Mononuclear cell (primary cell): ENCODE measurements around the gene TAGAP. TPM values are rescaled to one million over a fixed set of nuclear protein-coding genes. Genes with fewer than 3 reads are reported as not detected.

Source experiments
- H3K27me3 ChIP-seq: 2 replicates; pipeline ENCODE4 v1.6.0; 2011; ENCODE audit warnings: low read length, control low read depth; ENCODE audit not compliant: insufficient read depth
- H3K4me1 ChIP-seq: 2 replicates; pipeline ENCODE4 v1.5.1; 2011; ENCODE audit warnings: mild to moderate bottlenecking, low read length, control low read depth; ENCODE audit not compliant: insufficient read depth
- H3K4me3 ChIP-seq: 2 replicates; pipeline ENCODE4 v1.5.1; 2011; ENCODE audit warnings: mild to moderate bottlenecking, low read length, moderate library complexity
- H3K9me3 ChIP-seq: 2 replicates; pipeline ENCODE4 v1.5.1; 2011; ENCODE audit warnings: low read depth, mild to moderate bottlenecking, control low read depth, low read length
- total RNA-seq: library from RNA; depleted of rRNA; stranded (reverse); fragments of >200 nt; gene quantifications from one replicate; pipeline ENCODE4 v1.2.3, GENCODE V29; 2012

The TAGAP gene
- total RNA-seq, 1 donor = 320 TPM

DNA sequence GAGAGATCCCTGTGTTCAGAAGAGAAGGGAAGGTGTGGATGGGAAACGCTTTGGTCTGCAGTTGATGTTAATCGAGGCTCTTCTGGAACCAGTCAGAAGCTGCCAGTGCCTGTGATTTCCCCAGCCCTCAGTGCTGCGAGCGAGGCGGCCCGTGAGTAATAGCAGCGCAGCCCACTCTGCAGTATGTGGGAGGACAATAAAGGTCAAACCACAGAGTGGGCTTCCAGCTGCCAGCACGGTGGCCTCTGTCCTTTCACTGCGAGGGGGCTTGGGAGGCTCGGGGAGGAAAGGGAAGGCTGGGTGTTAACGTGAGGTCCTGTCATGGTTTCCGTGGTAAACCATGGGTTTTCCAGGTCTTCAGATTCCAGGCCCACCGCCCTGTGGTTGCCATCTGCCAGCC is 32.3 kb upstream of the TAGAP start:
- Histone ChIP-seq H3K9me3 (no peaks in the 10 kb centered on the region), H3K27me3 (no peaks in the 10 kb centered on the region), H3K4me1 (peaks cover 43% of the 10 kb centered on the region), H3K4me3 (no peak overlapping the region)

DNA sequence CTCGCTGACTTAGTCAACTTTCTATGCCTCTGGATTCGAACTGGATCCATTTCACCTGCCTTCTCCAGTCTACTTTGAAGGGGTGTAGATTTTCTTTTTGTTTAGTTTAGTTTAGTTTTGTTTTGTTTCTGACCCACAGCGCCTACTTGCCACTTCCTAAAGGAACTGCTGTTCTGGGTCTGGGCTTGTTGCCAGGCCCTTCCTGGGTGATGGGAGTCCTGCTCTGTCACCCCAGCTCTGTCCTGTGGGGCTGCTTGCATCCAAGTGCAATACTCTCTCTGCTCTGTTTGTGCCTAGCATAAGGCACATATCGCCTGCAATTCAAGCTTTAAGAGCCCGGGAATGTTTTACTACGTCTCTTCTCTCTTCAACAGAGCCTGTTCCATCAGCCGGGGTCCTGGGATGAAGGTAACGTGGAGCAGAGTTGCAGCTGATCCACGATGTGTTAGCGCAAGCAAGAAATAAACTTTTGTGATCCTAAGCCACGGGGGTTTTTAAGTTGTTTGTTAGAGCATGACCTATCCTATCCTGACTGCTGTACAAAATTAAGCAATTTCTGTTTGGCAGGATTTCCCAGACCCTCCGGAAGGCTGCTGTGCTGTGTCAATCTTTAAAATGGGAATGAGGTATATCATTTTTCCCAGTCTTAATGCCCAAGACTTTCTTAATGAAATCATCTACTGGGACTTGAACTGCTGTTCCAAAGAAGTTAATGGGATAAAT is 30.9 kb upstream of the TAGAP start:
- Histone ChIP-seq H3K27me3 (no peaks in the 10 kb centered on the region), H3K9me3 (no peaks in the 10 kb centered on the region), H3K4me3 (no peak overlapping the region), H3K4me1 (peaks cover 33% of the 10 kb centered on the region)

DNA sequence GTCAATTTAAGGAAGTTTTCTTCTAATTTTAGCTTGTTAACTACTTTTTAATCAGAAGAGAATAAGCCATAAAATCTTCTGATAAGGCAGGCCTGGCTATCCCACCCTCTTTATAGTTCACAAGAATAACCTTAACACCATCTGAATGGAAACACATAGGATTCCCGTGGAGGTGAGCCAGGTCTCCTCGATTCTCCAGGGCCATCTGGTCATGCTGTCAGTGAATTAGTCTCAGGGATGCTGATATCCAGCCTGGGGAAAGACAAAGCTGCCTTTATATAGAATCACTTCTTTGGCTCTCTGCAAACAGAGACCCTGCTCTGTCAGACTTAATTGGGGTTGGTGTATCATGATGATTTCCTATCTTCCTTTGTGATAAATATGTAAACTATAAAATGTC is 30.1 kb upstream of the TAGAP start:
- Histone ChIP-seq H3K9me3 (no peaks in the 10 kb centered on the region), H3K4me3 (no peak overlapping the region), H3K27me3 (no peaks in the 10 kb centered on the region), H3K4me1 (peaks cover 25% of the 10 kb centered on the region)

DNA sequence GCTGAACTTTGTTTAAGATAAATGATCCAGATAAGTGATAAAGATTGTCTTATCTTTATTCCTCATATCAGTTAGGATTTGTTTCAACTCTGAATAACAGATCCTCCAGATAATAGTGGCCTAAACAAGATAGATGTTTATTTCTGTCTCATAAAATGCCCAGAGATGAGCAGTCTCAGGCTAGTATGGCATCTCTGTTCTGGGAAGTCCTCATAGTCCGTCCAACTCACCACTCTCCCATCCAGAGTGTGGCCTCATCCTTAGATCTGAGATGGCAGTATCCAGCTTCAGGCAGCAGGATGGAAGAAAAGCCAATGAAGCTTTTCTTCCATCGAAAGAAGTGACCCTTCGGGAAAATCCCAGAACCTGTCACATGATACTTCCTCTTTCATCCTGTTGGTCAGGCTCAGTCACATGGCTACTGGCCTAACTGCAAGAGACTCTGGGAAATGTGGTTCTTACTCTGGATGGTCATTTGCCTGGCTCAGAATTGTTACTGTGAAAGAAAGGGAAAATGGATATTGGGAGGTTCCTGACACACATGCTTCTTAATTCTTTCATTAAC is 29.4 kb upstream of the TAGAP start:
- no peaks in the 10 kb centered on the region for H3K9me3 ChIP-seq
- H3K4me3 ChIP-seq = no peak overlapping the region
- peaks cover 21% of the 10 kb centered on the region for H3K4me1 ChIP-seq
- no peaks in the 10 kb centered on the region for H3K27me3 ChIP-seq

DNA sequence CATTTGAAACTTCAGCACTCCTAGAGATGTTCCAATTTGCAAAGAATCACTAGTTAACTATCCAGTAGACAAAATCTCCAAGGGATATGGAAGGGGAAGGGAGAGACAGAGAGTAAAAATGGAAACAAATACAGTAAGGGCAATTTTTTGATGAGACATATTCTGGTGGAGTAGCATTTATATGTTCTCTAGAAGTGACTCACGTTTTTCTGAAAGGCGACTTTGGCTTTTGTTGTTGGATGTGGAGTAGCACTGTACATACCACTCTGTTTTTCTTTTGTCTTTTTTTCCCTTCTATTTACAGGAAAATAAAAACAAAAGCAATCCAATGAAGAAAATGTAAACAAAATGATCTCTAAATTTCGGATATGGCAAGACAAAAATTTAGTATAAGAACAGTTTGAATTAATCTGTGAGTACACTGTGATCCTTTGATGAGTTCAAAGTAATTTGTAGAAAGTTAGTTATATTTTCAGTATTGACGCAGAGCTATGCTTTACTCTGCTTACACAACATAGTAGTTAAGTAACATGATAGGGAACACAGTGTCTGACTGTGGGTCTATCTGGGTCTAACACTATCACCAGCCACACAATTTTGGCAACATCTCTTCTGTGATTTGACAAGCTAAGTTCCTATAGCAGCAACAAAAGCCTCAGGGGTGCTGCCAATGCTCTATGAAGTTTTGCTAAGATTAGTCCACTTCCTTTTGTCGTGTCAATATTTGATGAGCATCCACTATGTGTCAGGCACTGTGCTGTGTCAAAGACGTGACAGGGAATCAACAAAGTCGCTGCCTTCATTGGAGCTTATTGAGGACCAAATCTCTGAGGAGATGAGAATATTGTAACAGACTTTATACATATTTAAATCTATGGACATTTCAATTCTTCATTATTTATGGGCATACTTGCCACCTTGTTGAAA is 27.3 kb upstream of the TAGAP start:
- Histone ChIP-seq H3K27me3 (no peaks in the 10 kb centered on the region), H3K4me1 (peaks cover 25% of the 10 kb centered on the region), H3K9me3 (no peaks in the 10 kb centered on the region), H3K4me3 (no peak overlapping the region)

DNA sequence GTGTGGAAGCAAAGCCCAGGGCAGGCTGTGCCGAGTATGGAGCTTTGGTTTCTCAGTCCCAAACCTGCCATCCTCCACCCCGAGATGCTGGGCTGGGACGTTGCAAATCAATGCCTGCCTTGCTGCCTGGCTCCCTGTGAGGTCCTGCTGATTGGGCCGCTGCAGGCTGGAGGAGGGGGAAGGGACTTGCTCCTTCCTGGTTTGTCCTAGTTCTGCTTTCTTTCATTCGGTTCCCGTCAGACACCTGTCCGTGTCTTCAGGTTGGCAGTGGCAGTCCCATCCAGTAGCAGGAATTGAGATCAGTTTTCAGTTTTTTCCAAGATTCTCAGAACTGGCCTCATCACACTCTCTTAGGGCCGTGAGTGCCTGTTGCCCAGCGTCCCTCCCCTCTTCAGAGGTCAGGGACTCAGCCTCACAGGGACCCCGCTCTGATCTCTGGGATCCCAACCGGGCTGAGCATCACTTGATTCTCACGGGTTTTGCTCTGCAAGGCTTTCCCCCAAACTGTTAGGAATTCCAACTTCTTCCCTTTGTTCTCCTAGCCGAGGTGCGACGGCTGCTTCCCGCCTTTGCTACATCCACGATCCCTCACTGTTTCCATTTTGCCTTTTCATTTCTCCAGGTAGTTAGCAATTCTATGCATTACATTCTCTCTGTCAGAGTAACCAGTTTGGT is 24.2 kb upstream of the TAGAP start:
- H3K27me3 ChIP-seq = no peaks in the 10 kb centered on the region

DNA sequence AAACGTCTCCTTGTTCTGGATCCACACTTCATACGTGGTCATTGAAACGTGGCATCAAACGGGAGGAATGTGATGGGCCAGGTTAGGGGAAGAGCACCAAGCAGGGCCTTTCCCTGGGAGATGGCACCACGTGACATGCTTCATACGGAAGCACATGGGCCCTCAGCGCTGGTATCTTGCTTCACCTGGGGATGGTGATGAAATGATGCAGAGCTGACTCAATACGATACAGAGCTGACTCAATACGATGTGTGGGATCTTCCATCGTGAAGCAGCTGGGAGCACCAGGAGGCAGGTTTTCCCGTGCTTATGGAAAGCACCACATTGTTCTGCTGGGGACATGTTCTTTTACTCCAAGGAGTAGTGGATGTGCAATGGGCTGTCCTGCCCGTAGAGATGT is 22.5 kb upstream of the TAGAP start:
- H3K4me3 ChIP-seq = no peak overlapping the region
- H3K9me3 ChIP-seq = no peaks in the 10 kb centered on the region
- no peaks in the 10 kb centered on the region for H3K27me3 ChIP-seq
- peaks cover 47% of the 10 kb centered on the region for H3K4me1 ChIP-seq

More for the DNA sequence above, 24.2 kb upstream of the TAGAP start:
- Histone ChIP-seq H3K4me3 (no peak overlapping the region), H3K9me3 (no peaks in the 10 kb centered on the region), H3K4me1 (peaks cover 30% of the 10 kb centered on the region)

DNA sequence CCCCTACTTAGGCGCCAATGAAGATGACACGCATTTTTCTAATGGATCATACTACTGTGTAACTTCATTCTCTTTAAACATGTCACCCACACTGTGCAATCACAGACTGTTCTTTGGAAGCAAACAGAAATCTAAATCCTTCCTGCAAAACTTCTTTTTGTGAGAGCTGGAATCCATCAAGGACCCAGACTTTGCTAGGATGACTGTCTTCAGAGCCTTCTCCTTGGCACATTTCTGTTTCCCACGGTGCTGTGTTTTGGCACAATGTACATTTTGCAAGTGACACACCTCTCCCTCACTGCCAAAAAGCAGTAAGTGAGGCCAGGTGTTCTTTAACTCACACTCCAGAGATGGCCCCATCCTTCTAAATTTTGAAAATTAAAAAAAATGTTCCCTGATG is 21.7 kb upstream of the TAGAP start:
- H3K27me3 ChIP-seq = no peaks in the 10 kb centered on the region
- peaks cover 55% of the 10 kb centered on the region for H3K4me1 ChIP-seq
- no peak overlapping the region for H3K4me3 ChIP-seq
- H3K9me3 ChIP-seq = no peaks in the 10 kb centered on the region

DNA sequence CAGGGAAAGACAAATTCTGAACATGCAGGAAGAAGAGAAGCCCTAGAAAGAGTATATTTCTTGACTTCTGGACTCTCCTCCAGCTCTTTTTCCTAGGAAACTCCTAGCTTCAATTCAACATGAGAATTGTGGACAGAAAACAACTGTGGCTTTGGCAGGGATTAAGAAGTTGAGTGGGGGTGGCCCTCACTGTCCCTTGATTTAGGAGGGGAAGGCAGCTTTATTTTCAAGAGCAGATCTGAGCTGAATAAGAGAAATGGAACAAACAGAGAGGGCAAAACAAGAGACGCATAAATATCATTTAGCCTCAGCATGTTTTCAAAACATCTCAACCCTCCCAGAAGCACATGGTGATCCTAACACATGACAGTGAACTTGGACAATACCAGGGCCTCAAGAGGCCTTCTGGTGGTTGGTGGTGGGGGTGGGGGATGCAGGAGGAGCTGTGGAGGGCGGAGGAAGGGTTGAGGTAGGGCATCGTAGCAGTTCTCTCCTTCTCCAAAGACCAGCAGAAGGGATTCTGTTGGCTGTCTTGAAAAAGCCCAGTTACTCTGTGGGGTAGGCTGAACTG is 21.1 kb upstream of the TAGAP start:
- no peaks in the 10 kb centered on the region for H3K27me3 ChIP-seq
- H3K9me3 ChIP-seq = no peaks in the 10 kb centered on the region
- H3K4me1 ChIP-seq = peaks cover 62% of the 10 kb centered on the region
- H3K4me3 ChIP-seq = no peak overlapping the region

DNA sequence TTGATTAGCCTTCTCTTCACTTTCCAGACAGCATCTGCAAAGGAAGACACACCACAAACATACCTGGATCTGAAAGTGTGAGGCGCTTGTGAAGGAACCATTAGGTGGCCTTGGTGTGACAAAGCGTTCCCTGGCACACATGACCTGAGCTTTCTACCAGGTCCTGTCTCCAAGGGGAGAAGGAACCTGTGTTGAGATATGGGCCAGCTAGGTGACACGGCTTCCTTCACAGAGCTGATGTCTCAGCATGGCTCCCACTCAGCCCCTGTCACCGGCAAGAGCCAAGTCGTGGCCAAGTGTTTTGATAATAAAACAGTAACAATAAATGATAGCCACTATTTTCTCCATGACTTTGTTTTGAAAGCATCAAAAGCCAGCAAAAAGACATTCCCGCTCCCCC is 20.3 kb upstream of the TAGAP start:
- Histone ChIP-seq H3K4me1 (peaks cover 69% of the 10 kb centered on the region), H3K9me3 (no peaks in the 10 kb centered on the region), H3K27me3 (no peaks in the 10 kb centered on the region), H3K4me3 (no peak overlapping the region)

DNA sequence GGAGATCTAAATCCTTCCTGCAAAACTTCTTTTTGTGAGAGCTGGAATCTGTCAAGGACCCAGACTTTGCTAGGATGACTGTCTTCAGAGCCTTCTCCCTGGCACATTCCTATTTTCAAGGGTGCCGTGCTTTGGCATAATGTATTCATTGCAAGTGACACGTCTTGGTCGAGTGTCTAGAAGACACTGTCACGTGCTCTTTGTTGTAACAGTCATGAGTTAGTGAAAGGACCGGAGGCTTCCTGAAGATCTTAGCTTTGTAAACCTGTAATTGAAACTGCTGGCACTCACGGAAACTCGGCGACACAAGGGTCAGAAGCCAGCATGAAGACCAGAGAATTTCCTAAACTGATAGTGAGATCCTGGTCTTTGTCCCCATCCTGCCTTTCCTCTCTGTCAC is 19.7 kb upstream of the TAGAP start:
- H3K4me1 ChIP-seq = peaks cover 71% of the 10 kb centered on the region
- no peaks in the 10 kb centered on the region for H3K27me3 ChIP-seq
- H3K4me3 ChIP-seq = no peak overlapping the region
- no peaks in the 10 kb centered on the region for H3K9me3 ChIP-seq

DNA sequence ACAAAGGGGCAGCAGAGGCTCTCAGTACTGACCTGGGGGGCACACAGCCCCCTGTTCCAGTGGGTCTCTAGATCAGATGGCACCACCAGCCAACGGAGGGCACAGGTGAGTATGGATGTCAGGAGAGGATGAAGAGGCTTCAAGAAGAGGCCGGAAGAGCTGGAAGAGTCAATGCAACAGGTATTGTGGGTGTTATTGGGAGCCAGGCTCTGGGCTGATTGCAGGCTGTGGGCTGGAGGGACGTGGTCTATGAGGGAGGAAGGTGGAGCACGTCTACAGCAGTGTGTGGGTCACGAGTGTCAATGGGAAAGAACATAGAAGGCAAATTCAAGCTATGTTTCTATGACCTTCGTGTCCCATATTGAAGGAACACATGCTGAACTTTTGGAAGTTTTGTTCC is 18.8 kb upstream of the TAGAP start:
- peaks cover 63% of the 10 kb centered on the region for H3K4me1 ChIP-seq
- no peaks in the 10 kb centered on the region for H3K9me3 ChIP-seq
- H3K27me3 ChIP-seq = no peaks in the 10 kb centered on the region
- H3K4me3 ChIP-seq = no peak overlapping the region

DNA sequence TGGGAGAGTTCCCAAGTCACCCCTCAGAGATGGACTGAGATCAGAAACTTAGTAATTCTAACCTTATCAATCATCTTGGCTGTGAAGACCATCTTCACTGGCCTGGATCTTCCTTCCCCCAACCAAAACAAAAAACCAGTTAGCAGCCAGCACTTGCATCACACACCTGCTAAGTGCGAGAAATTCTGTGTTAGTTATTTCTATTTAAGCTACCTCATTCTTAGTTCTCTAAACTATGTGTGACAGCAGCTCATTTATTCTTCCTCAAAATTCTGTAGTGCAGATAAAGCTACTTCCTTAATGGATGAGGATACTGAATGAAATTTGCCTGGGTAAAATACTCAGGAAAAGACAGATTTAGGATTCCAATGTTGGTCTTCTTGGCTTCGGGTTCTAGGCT is 18.2 kb upstream of the TAGAP start:
- H3K27me3 ChIP-seq = no peaks in the 10 kb centered on the region
- no peaks in the 10 kb centered on the region for H3K9me3 ChIP-seq
- peaks cover 62% of the 10 kb centered on the region for H3K4me1 ChIP-seq
- H3K4me3 ChIP-seq = no peak overlapping the region

DNA sequence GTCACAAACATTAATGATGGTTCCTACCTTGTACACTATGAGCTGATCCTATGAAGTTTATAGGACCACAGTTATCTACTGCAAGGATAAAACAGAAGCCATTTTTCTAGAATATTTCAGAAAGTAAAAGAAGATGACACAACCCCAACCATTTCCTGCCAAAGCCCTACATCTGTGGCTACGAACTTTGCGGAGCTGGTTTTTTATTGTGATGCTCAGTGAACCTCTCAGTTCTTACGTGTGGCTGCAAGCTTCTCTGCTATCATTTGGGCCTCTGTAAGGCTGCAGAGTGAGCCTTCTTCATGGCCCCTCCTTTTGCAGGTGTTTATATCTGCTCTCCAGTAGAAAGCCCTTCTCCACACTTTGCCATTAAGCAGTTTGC is 17.8 kb upstream of the TAGAP start:
- Histone ChIP-seq H3K27me3 (no peaks in the 10 kb centered on the region), H3K9me3 (no peaks in the 10 kb centered on the region), H3K4me1 (peaks cover 67% of the 10 kb centered on the region), H3K4me3 (no peak overlapping the region)
